SJSA1 (cell line): ENCODE results near the gene HIBCH. TPM values are rescaled to one million over a fixed set of nuclear protein-coding genes. Genes with fewer than 3 reads are reported as not detected.
"Not testable (repeated sequence)": the region's sequence is repeated elsewhere in the genome, so short reads cannot be mapped to it uniquely, and the experiment has no call there.

ENCODE experiments used
- DNase-seq, 2 experiments: peaks; one replicate each; pipeline ENCODE4 v3.0.0-alpha.2; 2015 to 2020; ENCODE audit warnings: low spot score in 2 of 2, low read depth in 1 of 2
- H3K27ac ChIP-seq: fragments of 250-450 bp; sonication (Bioruptor Pico); 2 replicates; pipeline ENCODE4 v1.5.1; 2020; ENCODE audit warnings: mild to moderate bottlenecking, moderate library complexity
- H3K27me3 ChIP-seq: fragments of 250-450 bp; sonication (Bioruptor Pico); replicated peaks from 2 replicates; pipeline ENCODE4 v1.5.1; 2020; ENCODE audit warnings: mild to moderate bottlenecking, moderate library complexity
- H3K36me3 ChIP-seq: fragments of 250-450 bp; sonication (Bioruptor Pico); 2 replicates; pipeline ENCODE4 v1.5.1; 2020; ENCODE audit warnings: mild to moderate bottlenecking
- H3K4me1 ChIP-seq: fragments of 250-450 bp; sonication (Bioruptor Pico); replicated peaks from 2 replicates; pipeline ENCODE4 v1.6.1; 2021; ENCODE audit warnings: mild to moderate bottlenecking
- H3K4me3 ChIP-seq: fragments of 250-450 bp; sonication (Bioruptor Pico); 2 replicates; pipeline ENCODE4 v1.5.1; 2020; ENCODE audit warnings: mild to moderate bottlenecking
- H3K9me3 ChIP-seq: fragments of 250-450 bp; sonication (Bioruptor Pico); replicated peaks from 2 replicates; pipeline ENCODE4 v1.5.1; 2020; ENCODE audit warnings: mild to moderate bottlenecking
- total RNA-seq: library from RNA; depleted of rRNA; stranded (reverse); fragments of >200 nt; shearing (Covaris generic); gene quantifications from 2 replicates; pipeline ENCODE4 v1.2.3, GENCODE V29; 2014; rRNA removed

The HIBCH gene
- 14.5 and 16.0 TPM in 2 replicates for total RNA-seq

- no peak within 1 kb of the TSS for H3K27ac ChIP-seq
- peaks cover 10% of the 10 kb centered on the region for H3K4me1 ChIP-seq
- no peaks in the 10 kb centered on the region for H3K9me3 ChIP-seq
- H3K4me3 ChIP-seq, result peak within 1 kb of the TSS; percentile 51
- H3K27me3 ChIP-seq, result no peaks in the 10 kb centered on the region
- DNase-seq, result peak; percentile 99
- H3K36me3 ChIP-seq, result no peaks in the 10 kb centered on the region
These were observed at the start of gene HIBCH for GRCh38 chr2:190319555-190320498. HIBCH (minus strand) TSS chr2:190319826; CDS start chr2:190319750, 76 bp downstream.

GRCh38 chr2:190367091-190367490, 47.5 kb upstream of the HIBCH start:
- no peak for DNase-seq
- H3K27me3 ChIP-seq, result no peaks in the 10 kb centered on the region

DNA sequence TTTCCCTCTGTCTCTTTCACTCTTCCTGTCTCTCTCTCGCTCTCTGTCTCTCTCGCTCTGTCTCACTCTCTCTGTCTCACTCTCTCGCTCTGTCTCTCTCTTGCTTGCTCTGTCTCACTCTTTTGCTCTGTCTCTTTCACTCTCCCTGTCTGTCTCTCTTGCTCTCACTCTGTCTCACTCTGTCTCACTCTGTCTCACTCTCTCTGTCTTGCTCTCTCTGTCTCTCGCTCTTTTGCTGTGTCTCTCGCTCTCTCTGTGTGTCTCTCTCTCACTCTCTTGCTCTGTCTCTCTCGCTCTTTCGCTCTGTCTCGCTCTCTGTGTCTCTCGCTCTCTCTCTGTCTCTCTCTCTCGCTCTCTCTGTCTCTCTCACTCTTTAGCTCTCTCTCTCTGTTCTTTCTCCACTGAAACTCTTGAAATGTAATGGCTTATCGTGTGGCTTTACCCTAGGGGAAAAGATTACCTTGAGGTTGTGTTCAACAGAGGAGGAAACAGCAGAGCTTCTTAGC, 46.7 kb upstream of the HIBCH start:
- Histone ChIP-seq H3K4me1 (no peaks in the 10 kb centered on the region), H3K27me3 (no peaks in the 10 kb centered on the region), H3K27ac (no peak overlapping the region), H3K4me3 (no peak overlapping the region), H3K36me3 (peaks cover 53% of the 10 kb centered on the region), H3K9me3 (no peaks in the 10 kb centered on the region)
- no peak for DNase-seq

More at GRCh38 chr2:190367091-190367490, 47.5 kb upstream of the HIBCH start:
- H3K9me3 ChIP-seq, result no peaks in the 10 kb centered on the region
- H3K36me3 ChIP-seq, result peaks cover 52% of the 10 kb centered on the region
- H3K4me1 ChIP-seq, result no peaks in the 10 kb centered on the region
- H3K4me3 ChIP-seq, result no peak overlapping the region
- no peak overlapping the region for H3K27ac ChIP-seq

- Histone ChIP-seq H3K27me3 (no peaks in the 10 kb centered on the region), H3K4me1 (no peaks in the 10 kb centered on the region), H3K27ac (no peak overlapping the region), H3K4me3 (no peak overlapping the region), H3K9me3 (no peaks in the 10 kb centered on the region), H3K36me3 (peaks cover 49% of the 10 kb centered on the region)
- no peak for DNase-seq
These were observed 46.0 kb upstream of the HIBCH start for GRCh38 chr2:190365499-190366204.

DNA sequence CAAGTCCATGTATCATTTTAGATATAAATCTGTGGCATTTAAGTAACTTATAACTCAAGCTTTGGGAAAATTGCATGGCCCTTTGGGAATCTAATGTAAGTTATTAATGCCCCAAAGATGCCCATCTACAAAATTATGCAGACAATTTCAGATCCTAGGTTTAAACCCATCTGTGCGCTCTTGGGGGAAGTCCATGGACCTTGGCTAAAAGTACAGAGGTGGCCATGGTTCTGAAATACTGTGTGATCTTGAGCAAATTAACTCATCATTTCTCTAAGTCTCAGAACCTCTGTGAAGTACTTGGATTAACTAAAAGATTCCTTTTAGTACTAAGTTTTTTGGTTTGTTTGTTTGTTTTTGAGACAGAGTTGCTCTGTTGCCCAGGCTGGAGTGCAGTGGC, 43.3 kb upstream of the HIBCH start:
- Histone ChIP-seq H3K9me3 (no peaks in the 10 kb centered on the region), H3K27ac (no peak overlapping the region), H3K36me3 (peaks cover 30% of the 10 kb centered on the region), H3K27me3 (no peaks in the 10 kb centered on the region), H3K4me3 (no peak overlapping the region), H3K4me1 (no peaks in the 10 kb centered on the region; the same call in 1 of the 2 replicates)
- DNase-seq, result no peak

GRCh38 chr2:190361572-190361971, 41.9 kb upstream of the HIBCH start:
- no peak overlapping the region for H3K27ac ChIP-seq
- no peak for DNase-seq
- H3K4me1 ChIP-seq, result no peaks in the 10 kb centered on the region; the same call in 1 of the 2 replicates
- no peaks in the 10 kb centered on the region for H3K27me3 ChIP-seq
- H3K4me3 ChIP-seq, result no peak overlapping the region
- H3K9me3 ChIP-seq, result no peaks in the 10 kb centered on the region
- peaks cover 20% of the 10 kb centered on the region for H3K36me3 ChIP-seq

- Histone ChIP-seq H3K4me1 (no peaks in the 10 kb centered on the region; the same call in 1 of the 2 replicates), H3K27ac (no peak overlapping the region), H3K36me3 (peaks cover 19% of the 10 kb centered on the region), H3K27me3 (no peaks in the 10 kb centered on the region), H3K4me3 (no peak overlapping the region), H3K9me3 (no peaks in the 10 kb centered on the region)
- no peak for DNase-seq
These were observed 41.3 kb upstream of the HIBCH start for GRCh38 chr2:190360965-190361364.

DNA sequence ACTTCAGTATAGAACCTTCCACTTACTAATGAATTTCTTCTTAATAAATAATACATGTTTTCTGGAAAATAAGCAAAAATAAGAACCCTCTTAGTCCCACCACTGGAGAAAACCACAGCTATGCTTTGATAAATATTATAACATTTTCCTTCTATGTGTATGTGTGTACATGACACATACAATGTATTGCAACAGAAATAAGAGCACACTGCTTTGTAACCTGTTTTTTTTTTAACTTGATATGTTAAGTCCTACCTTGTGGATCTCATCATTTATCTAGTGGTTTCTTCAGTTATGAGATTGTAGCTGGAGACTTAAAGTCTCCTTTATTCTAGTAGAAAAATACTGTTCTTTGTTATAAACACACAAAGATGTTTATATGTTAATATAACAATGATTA, 40.9 kb upstream of the HIBCH start:
- Histone ChIP-seq H3K27ac (no peak overlapping the region), H3K4me3 (no peak overlapping the region), H3K9me3 (no peaks in the 10 kb centered on the region), H3K27me3 (no peaks in the 10 kb centered on the region), H3K36me3 (peaks cover 19% of the 10 kb centered on the region), H3K4me1 (no peaks in the 10 kb centered on the region; the same call in 1 of the 2 replicates)
- DNase-seq, result no peak

DNA sequence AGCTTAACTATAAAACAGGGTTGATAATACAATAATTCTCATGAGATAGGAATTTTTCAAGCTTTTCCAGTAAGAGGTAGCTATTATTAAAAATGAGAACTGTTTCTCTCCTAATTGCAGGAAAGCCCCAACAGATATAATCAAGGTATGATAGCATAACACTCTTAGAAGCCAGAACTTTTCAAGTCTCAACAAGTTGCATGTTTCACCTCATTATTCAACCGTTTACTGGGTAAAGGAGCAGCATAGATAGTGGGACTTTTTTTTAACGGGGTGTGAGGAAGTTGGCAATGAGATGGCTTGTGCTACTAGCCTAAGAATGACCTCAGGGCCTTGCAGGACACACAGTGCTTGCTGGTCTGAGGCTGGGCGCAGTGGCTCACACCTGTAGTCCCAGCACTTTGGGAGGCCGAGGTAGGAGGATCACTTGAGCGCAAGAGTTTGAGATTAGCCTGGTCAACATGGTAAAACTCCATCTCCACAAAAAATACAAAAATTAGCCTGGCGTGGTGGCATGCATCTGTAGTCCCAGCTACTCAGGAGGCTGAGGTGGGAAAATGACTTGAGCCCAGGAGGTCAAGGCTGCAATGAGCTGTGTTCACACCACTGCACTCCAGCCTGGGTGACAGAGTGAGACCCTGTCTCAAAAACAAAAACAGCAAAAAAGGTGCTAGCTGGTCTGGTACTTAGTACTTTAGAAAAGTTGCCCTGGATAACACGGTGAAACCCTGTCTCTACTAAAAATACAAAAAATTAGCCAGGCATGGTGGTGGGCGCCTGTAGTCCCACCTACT, 39.2 kb upstream of the HIBCH start:
- not testable (repeated sequence) for H3K9me3 ChIP-seq, H3K4me1 ChIP-seq, DNase-seq, H3K4me3 ChIP-seq, H3K27me3 ChIP-seq, H3K27ac ChIP-seq
- peaks cover 12% of the 10 kb centered on the region for H3K36me3 ChIP-seq

GRCh38 chr2:190357600-190357999, 38.0 kb upstream of the HIBCH start:
- H3K27ac ChIP-seq, result no peak overlapping the region
- H3K4me3 ChIP-seq, result no peak overlapping the region
- H3K27me3 ChIP-seq, result no peaks in the 10 kb centered on the region
- DNase-seq, result no peak
- no peaks in the 10 kb centered on the region; the same call in 1 of the 2 replicates for H3K4me1 ChIP-seq
- peaks cover 10% of the 10 kb centered on the region for H3K36me3 ChIP-seq
- H3K9me3 ChIP-seq, result no peaks in the 10 kb centered on the region

DNA sequence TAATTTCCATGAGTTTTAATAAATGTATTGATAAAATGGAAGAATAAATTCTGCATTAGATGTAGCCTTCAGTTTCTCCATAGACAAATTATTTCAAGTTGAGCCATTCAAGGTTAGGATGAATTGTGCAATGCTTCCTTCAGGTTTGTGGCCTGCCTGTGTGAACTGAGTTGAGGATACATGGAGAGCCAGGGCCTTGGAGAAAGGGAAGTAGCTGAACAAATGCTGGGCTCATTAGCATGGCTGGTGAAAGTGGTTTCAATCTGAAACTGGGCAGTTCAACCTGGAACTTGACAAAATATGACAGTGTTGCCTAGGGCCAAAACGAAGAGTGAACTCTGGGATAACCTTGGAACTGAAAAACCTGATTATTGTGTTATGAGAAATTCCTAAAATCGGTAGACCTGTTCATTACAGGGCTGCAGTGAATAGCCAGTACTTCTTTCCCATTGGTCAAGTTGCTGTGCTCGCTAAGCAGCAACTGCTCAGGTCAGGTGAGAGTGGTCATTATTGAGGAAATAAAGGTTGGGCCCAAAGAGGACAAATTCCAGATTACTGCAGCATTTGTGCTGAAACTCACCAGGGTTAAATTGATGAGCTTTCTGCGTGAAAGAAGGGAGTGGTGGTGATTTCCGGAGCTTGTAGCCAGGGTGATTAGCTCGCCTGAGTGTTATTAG, 36.5 kb upstream of the HIBCH start:
- Histone ChIP-seq H3K27ac (no peak overlapping the region), H3K4me3 (no peak overlapping the region)
- DNase-seq, result no peak

DNA sequence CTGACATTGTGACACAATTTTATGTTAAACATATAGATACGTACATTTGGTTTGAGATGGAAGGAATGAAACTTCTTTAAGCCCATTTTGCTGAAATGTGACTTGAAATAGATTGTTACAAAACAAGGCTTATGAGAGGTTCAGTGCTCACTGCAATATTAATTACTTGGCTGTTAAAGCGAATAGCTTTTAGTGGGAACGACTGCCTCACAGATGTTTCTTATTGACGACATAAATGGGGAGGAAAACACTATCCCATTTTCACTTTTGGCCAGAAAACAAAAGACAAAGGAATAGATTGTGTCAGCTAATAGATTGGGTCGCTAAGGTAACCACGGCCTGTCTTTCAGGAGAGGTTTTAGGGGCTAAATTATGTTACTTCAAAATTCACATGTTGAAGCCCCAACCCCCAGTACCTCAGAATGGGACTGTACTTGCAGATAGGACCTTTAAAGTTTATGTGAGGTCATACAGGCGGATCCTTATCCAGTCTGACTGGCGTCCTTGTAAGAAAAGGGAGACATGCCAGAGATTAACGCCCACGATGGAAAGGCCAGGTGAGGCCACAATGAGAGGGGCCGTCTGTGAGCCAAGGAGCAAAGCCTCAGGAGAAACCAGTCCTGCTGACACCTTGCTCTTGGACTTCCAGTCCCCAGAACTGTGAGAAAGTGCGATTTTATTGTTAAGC, 34.5 kb upstream of the HIBCH start:
- no peak for DNase-seq
- Histone ChIP-seq H3K36me3 (peaks cover 15% of the 10 kb centered on the region), H3K27me3 (no peaks in the 10 kb centered on the region), H3K9me3 (no peaks in the 10 kb centered on the region), H3K4me1 (no peaks in the 10 kb centered on the region), H3K27ac (no peak overlapping the region), H3K4me3 (no peak overlapping the region)

More for the DNA sequence above, 36.5 kb upstream of the HIBCH start:
- H3K9me3 ChIP-seq, result no peaks in the 10 kb centered on the region
- peaks cover 20% of the 10 kb centered on the region for H3K36me3 ChIP-seq
- no peaks in the 10 kb centered on the region for H3K27me3 ChIP-seq
- no peaks in the 10 kb centered on the region; the same call in 1 of the 2 replicates for H3K4me1 ChIP-seq
